Fibroblast of lung (primary cell): ENCODE data around the gene MAMLD1. TPM values are rescaled to one million over a fixed set of nuclear protein-coding genes. Genes with fewer than 3 reads are reported as not detected.

Source experiments
- DNase-seq, 2 donors: peaks; one replicate each; pipeline versions ENCODE4 v3.0.0 to v3.0.0-alpha.2; 2010; ENCODE audit warnings: low read depth in 2 of 2
- H2AFZ ChIP-seq: 2 replicates; pipeline ENCODE4 v1.5.1; 2012; ENCODE audit warnings: low read length, control low read depth, inconsistent platforms
- H3K27ac ChIP-seq: 2 replicates; pipeline ENCODE4 v1.5.1; 2011; ENCODE audit warnings: low read length, control low read depth; ENCODE audit not compliant: insufficient read depth
- H3K27me3 ChIP-seq: 2 replicates; pipeline ENCODE4 v1.5.1; 2011; ENCODE audit warnings: mild to moderate bottlenecking, low read length; ENCODE audit not compliant: control insufficient read depth, insufficient read depth
- H3K36me3 ChIP-seq: 2 replicates; pipeline ENCODE4 v1.5.1; 2011; ENCODE audit warnings: low read length; ENCODE audit not compliant: control insufficient read depth, insufficient read depth
- H3K4me1 ChIP-seq: 2 replicates; pipeline ENCODE4 v1.5.1; 2011; ENCODE audit warnings: low read length; ENCODE audit not compliant: control insufficient read depth, insufficient read depth; ENCODE audit errors: extremely low read depth
- H3K4me2 ChIP-seq: 2 replicates; pipeline ENCODE4 v1.5.1; 2011; ENCODE audit warnings: low read length, control low read depth; ENCODE audit not compliant: insufficient read depth; ENCODE audit errors: extremely low read depth
- H3K4me3 ChIP-seq, 4 experiments: fragments of 200-600 bp in 1 of 4; sonication (generic) in 1 of 4; replicated peaks in 1 of 4; 2 replicates each; pipeline ENCODE4 v1.5.1; 2011 to 2016; ENCODE audit warnings: low read length in 4 of 4, low read depth in 3 of 4, mild to moderate bottlenecking in 3 of 4, control low read depth in 2 of 4, inconsistent platforms in 1 of 4, mixed read lengths in 1 of 4; ENCODE audit not compliant: insufficient read depth in 1 of 4; ENCODE audit errors: control extremely low read depth in 1 of 4
- H3K79me2 ChIP-seq: 2 replicates; pipeline ENCODE4 v1.5.1; 2012; ENCODE audit warnings: mild to moderate bottlenecking, low read length, inconsistent platforms; ENCODE audit not compliant: control insufficient read depth, insufficient read depth
- H3K9ac ChIP-seq: 2 replicates; pipeline ENCODE4 v1.5.1; 2011; ENCODE audit warnings: mild to moderate bottlenecking, low read length, control low read depth; ENCODE audit not compliant: insufficient read depth
- H3K9me3 ChIP-seq: 2 replicates; pipeline ENCODE4 v1.5.1; 2012; ENCODE audit warnings: low read depth, low read length; ENCODE audit not compliant: control insufficient read depth, insufficient read depth
- H4K20me1 ChIP-seq: 2 replicates; pipeline ENCODE4 v1.5.1; 2011; ENCODE audit warnings: low read length; ENCODE audit not compliant: control insufficient read depth, insufficient read depth; ENCODE audit errors: extremely low read depth
- CTCF ChIP-seq, 2 donors: IDR thresholded peaks in 1 of 2; conservative IDR thresholded peaks in 1 of 2; 1 replicate in 1 of 2; 2 replicates in 1 of 2; pipeline ENCODE4 v1.5.1; 2011 to 2012; ENCODE audit warnings: low read length in 2 of 2, control low read depth in 1 of 2, inconsistent platforms in 1 of 2, low read depth in 1 of 2, mild to moderate bottlenecking in 1 of 2
- EZH2 ChIP-seq: IDR thresholded peaks from 2 replicates; pipeline ENCODE4 v1.5.1; 2012; ENCODE audit warnings: low read length, control low read depth, mild to moderate bottlenecking; ENCODE audit errors: missing control alignments
- polyA plus RNA-seq, 2 donors: library from polyadenylated mRNA; depleted of rRNA in 1 of 2; stranded (reverse) in 1 of 2; unstranded in 1 of 2; fragments of >200 nt; gene quantifications; 2 replicates each; pipeline ENCODE4 v1.2.1, GENCODE V29; 2011 to 2012; ENCODE audit warnings: missing spikeins in 1 of 2
- total RNA-seq: library from RNA; depleted of rRNA; stranded (reverse); fragments of >200 nt; gene quantifications from 2 replicates; pipeline ENCODE4 v1.2.1, GENCODE V29; 2014

The MAMLD1 gene
- total and polyA plus RNA-seq, 2 donors (not counting 1 experiment from before 2014, with no cell fraction given): 3.6 to 15.5 TPM

GRCh38 chrX:150506486-150506885 is 143.4 kb downstream of the MAMLD1 start:
- TF ChIP-seq CTCF (conservative IDR thresholded peaks at IDR 0.05 in 1 of 2, IDR thresholded peaks at IDR 0.05 in 1 of 2; ENCODE audit: low read depth in 1 of 2, low read length in 2 of 2): no peak
- H3K4me2 ChIP-seq: no peak overlapping the region

GRCh38 chrX:150507251-150507856 is 144.2 kb downstream of the MAMLD1 start:
- Histone ChIP-seq H4K20me1 (no peaks in the 10 kb centered on the region), H3K27me3 (no peaks in the 10 kb centered on the region), H2AFZ (no peak overlapping the region), H3K36me3 (peaks cover 1% of the 10 kb centered on the region), H3K9me3 (no peaks in the 10 kb centered on the region), H3K4me3 (no peak overlapping the region), H3K9ac (no peak overlapping the region), H3K4me1 (peaks cover 3% of the 10 kb centered on the region), H3K27ac (no peak overlapping the region), H3K4me2 (no peak overlapping the region), H3K79me2 (no peaks in the 10 kb centered on the region)
- peak in 1 of 2 donors; percentile 18 for DNase-seq
- TF ChIP-seq EZH2: no peak
- TF ChIP-seq CTCF (conservative IDR thresholded peaks at IDR 0.05 in 1 of 2, IDR thresholded peaks at IDR 0.05 in 1 of 2; ENCODE audit: low read depth in 1 of 2, low read length in 2 of 2): no peak

More at GRCh38 chrX:150506486-150506885, 143.4 kb downstream of the MAMLD1 start:
- no peak overlapping the region for H3K9ac ChIP-seq
- H3K4me3 ChIP-seq: no peak overlapping the region
- peaks cover 3% of the 10 kb centered on the region for H3K4me1 ChIP-seq
- H3K27me3 ChIP-seq: no peaks in the 10 kb centered on the region
- peaks cover 1% of the 10 kb centered on the region for H3K36me3 ChIP-seq
- H4K20me1 ChIP-seq: no peaks in the 10 kb centered on the region
- H3K79me2 ChIP-seq: no peaks in the 10 kb centered on the region
- no peak overlapping the region for H3K27ac ChIP-seq
- H2AFZ ChIP-seq: no peak overlapping the region
- DNase-seq: no peak
- no peaks in the 10 kb centered on the region for H3K9me3 ChIP-seq

- no peak for DNase-seq
- H2AFZ ChIP-seq: no peak overlapping the region
- H3K9ac ChIP-seq: no peak overlapping the region
These were observed 144.9 kb downstream of the MAMLD1 start for GRCh38 chrX:150508018-150508417.

More at GRCh38 chrX:150508018-150508417, 144.9 kb downstream of the MAMLD1 start:
- TF ChIP-seq EZH2: no peak
- no peak for TF ChIP-seq CTCF (conservative IDR thresholded peaks at IDR 0.05 in 1 of 2, IDR thresholded peaks at IDR 0.05 in 1 of 2; ENCODE audit: low read depth in 1 of 2, low read length in 2 of 2)
- H3K9me3 ChIP-seq: no peaks in the 10 kb centered on the region
- peaks cover 1% of the 10 kb centered on the region for H3K36me3 ChIP-seq
- no peaks in the 10 kb centered on the region for H3K79me2 ChIP-seq
- no peak overlapping the region for H3K4me2 ChIP-seq
- H3K27ac ChIP-seq: no peak overlapping the region
- H3K4me1 ChIP-seq: peaks cover 3% of the 10 kb centered on the region
- H3K27me3 ChIP-seq: no peaks in the 10 kb centered on the region
- H4K20me1 ChIP-seq: no peaks in the 10 kb centered on the region
- no peak overlapping the region for H3K4me3 ChIP-seq
